ENCODE results near the gene RYR3.

The RYR3 gene

GRCh38 chr15:33782966-33783365 lies 472.2 kb downstream of the RYR3 start:
- Histone ChIP-seq H3K27ac (ENCODE audit: low read length) (no peak overlapping the region), H3K36me3 (ENCODE audit: control insufficient read depth in 2 of 2, insufficient read depth in 2 of 2, low read length in 2 of 2) (peaks cover 21 to 23% of the 10 kb centered on the region in 2 donors), H3K4me3 (ENCODE audit: low read length in 2 of 2) (no peak overlapping the region), H3K9ac (ENCODE audit: low read length in 2 of 2) (no peak overlapping the region), H3K9me3 (ENCODE audit: control insufficient read depth in 2 of 2, low read length in 2 of 2) (no peaks in the 10 kb centered on the region), H3K4me1 (ENCODE audit: control insufficient read depth, insufficient read depth, low read length) (no peaks in the 10 kb centered on the region), H3K27me3 (ENCODE audit: control insufficient read depth in 1 of 2, insufficient read depth in 2 of 2, low read length in 2 of 2) (no peaks in the 10 kb centered on the region)

- Histone ChIP-seq H3K9ac (ENCODE audit: low read length in 2 of 2) (no peak overlapping the region), H3K36me3 (ENCODE audit: control insufficient read depth in 2 of 2, insufficient read depth in 2 of 2, low read length in 2 of 2) (peaks cover 15 to 19% of the 10 kb centered on the region in 2 donors), H3K4me3 (ENCODE audit: low read length in 2 of 2) (no peak overlapping the region), H3K27ac (ENCODE audit: low read length) (no peak overlapping the region), H3K27me3 (ENCODE audit: control insufficient read depth in 1 of 2, insufficient read depth in 2 of 2, low read length in 2 of 2) (no peaks in the 10 kb centered on the region), H3K9me3 (ENCODE audit: control insufficient read depth in 2 of 2, low read length in 2 of 2) (no peaks in the 10 kb centered on the region), H3K4me1 (ENCODE audit: control insufficient read depth, insufficient read depth, low read length) (no peaks in the 10 kb centered on the region)
Observed at GRCh38 chr15:33785366-33785765, 474.6 kb downstream of the RYR3 start.

GRCh38 chr15:33788906-33789540 lies 478.3 kb downstream of the RYR3 start:
- no peaks in the 10 kb centered on the region for H3K27me3 ChIP-seq (ENCODE audit: control insufficient read depth in 1 of 2, insufficient read depth in 2 of 2, low read length in 2 of 2)
- no peak overlapping the region for H3K27ac ChIP-seq (ENCODE audit: low read length)
- H3K4me1 ChIP-seq (ENCODE audit: control insufficient read depth, insufficient read depth, low read length): no peaks in the 10 kb centered on the region
- H3K9ac ChIP-seq (ENCODE audit: low read length in 2 of 2): no peak overlapping the region
- no peaks in the 10 kb centered on the region for H3K9me3 ChIP-seq (ENCODE audit: control insufficient read depth in 2 of 2, low read length in 2 of 2)
- no peak overlapping the region for H3K4me3 ChIP-seq (ENCODE audit: low read length in 2 of 2)
- peaks cover 4 to 9% of the 10 kb centered on the region in 2 donors for H3K36me3 ChIP-seq (ENCODE audit: control insufficient read depth in 2 of 2, insufficient read depth in 2 of 2, low read length in 2 of 2)

- H3K36me3 ChIP-seq (ENCODE audit: control insufficient read depth in 2 of 2, insufficient read depth in 2 of 2, low read length in 2 of 2): no peaks in the 10 kb centered on the region
- H3K4me1 ChIP-seq (ENCODE audit: control insufficient read depth, insufficient read depth, low read length): no peaks in the 10 kb centered on the region
- H3K27me3 ChIP-seq (ENCODE audit: control insufficient read depth in 1 of 2, insufficient read depth in 2 of 2, low read length in 2 of 2): no peaks in the 10 kb centered on the region
- no peak overlapping the region for H3K9ac ChIP-seq (ENCODE audit: low read length in 2 of 2)
- H3K4me3 ChIP-seq (ENCODE audit: low read length in 2 of 2): no peak overlapping the region
- no peaks in the 10 kb centered on the region for H3K9me3 ChIP-seq (ENCODE audit: control insufficient read depth in 2 of 2, low read length in 2 of 2)
- no peak overlapping the region for H3K27ac ChIP-seq (ENCODE audit: low read length)
Observed at GRCh38 chr15:33794453-33794852, 483.7 kb downstream of the RYR3 start.

- H3K9ac ChIP-seq (ENCODE audit: low read length in 2 of 2): no peak overlapping the region
- H3K9me3 ChIP-seq (ENCODE audit: control insufficient read depth in 2 of 2, low read length in 2 of 2): no peaks in the 10 kb centered on the region
- H3K27me3 ChIP-seq (ENCODE audit: control insufficient read depth in 1 of 2, insufficient read depth in 2 of 2, low read length in 2 of 2): no peaks in the 10 kb centered on the region
- H3K4me3 ChIP-seq (ENCODE audit: low read length in 2 of 2): no peak overlapping the region
- H3K36me3 ChIP-seq (ENCODE audit: control insufficient read depth in 2 of 2, insufficient read depth in 2 of 2, low read length in 2 of 2): no peaks in the 10 kb centered on the region
- no peaks in the 10 kb centered on the region for H3K4me1 ChIP-seq (ENCODE audit: control insufficient read depth, insufficient read depth, low read length)
- no peak overlapping the region for H3K27ac ChIP-seq (ENCODE audit: low read length)
Observed at GRCh38 chr15:33795070-33795469, 484.3 kb downstream of the RYR3 start.

GRCh38 chr15:33797651-33798050 lies 486.9 kb downstream of the RYR3 start:
- Histone ChIP-seq H3K4me1 (ENCODE audit: control insufficient read depth, insufficient read depth, low read length) (no peaks in the 10 kb centered on the region), H3K27me3 (ENCODE audit: control insufficient read depth in 1 of 2, insufficient read depth in 2 of 2, low read length in 2 of 2) (no peaks in the 10 kb centered on the region), H3K4me3 (ENCODE audit: low read length in 2 of 2) (no peak overlapping the region), H3K36me3 (ENCODE audit: control insufficient read depth in 2 of 2, insufficient read depth in 2 of 2, low read length in 2 of 2) (peaks cover 2 to 4% of the 10 kb centered on the region in 2 donors), H3K27ac (ENCODE audit: low read length) (no peak overlapping the region), H3K9me3 (ENCODE audit: control insufficient read depth in 2 of 2, low read length in 2 of 2) (no peaks in the 10 kb centered on the region), H3K9ac (ENCODE audit: low read length in 2 of 2) (no peak overlapping the region)

GRCh38 chr15:33801954-33802353 lies 491.2 kb downstream of the RYR3 start:
- Histone ChIP-seq H3K36me3 (ENCODE audit: control insufficient read depth in 2 of 2, insufficient read depth in 2 of 2, low read length in 2 of 2) (peaks cover 10% of the 10 kb centered on the region in 2 donors), H3K4me1 (ENCODE audit: control insufficient read depth, insufficient read depth, low read length) (no peaks in the 10 kb centered on the region), H3K9ac (ENCODE audit: low read length in 2 of 2) (no peak overlapping the region), H3K27ac (ENCODE audit: low read length) (no peak overlapping the region), H3K27me3 (ENCODE audit: control insufficient read depth in 1 of 2, insufficient read depth in 2 of 2, low read length in 2 of 2) (no peaks in the 10 kb centered on the region), H3K9me3 (ENCODE audit: control insufficient read depth in 2 of 2, low read length in 2 of 2) (no peaks in the 10 kb centered on the region), H3K4me3 (ENCODE audit: low read length in 2 of 2) (no peak overlapping the region)

GRCh38 chr15:33807665-33808064 lies 496.9 kb downstream of the RYR3 start:
- H3K4me3 ChIP-seq (ENCODE audit: low read length in 2 of 2): no peak overlapping the region
- peaks cover 10 to 18% of the 10 kb centered on the region in 2 donors for H3K36me3 ChIP-seq (ENCODE audit: control insufficient read depth in 2 of 2, insufficient read depth in 2 of 2, low read length in 2 of 2)
- no peak overlapping the region for H3K27ac ChIP-seq (ENCODE audit: low read length)
- no peaks in the 10 kb centered on the region for H3K27me3 ChIP-seq (ENCODE audit: control insufficient read depth in 1 of 2, insufficient read depth in 2 of 2, low read length in 2 of 2)
- no peaks in the 10 kb centered on the region for H3K9me3 ChIP-seq (ENCODE audit: control insufficient read depth in 2 of 2, low read length in 2 of 2)
- H3K4me1 ChIP-seq (ENCODE audit: control insufficient read depth, insufficient read depth, low read length): no peaks in the 10 kb centered on the region
- H3K9ac ChIP-seq (ENCODE audit: low read length in 2 of 2): no peak overlapping the region

GRCh38 chr15:33808720-33809457 lies 498.1 kb downstream of the RYR3 start:
- Histone ChIP-seq H3K27me3 (ENCODE audit: control insufficient read depth in 1 of 2, insufficient read depth in 2 of 2, low read length in 2 of 2) (no peaks in the 10 kb centered on the region), H3K4me3 (ENCODE audit: low read length in 2 of 2) (no peak overlapping the region), H3K36me3 (ENCODE audit: control insufficient read depth in 2 of 2, insufficient read depth in 2 of 2, low read length in 2 of 2) (peaks cover 7 to 19% of the 10 kb centered on the region in 2 donors), H3K27ac (ENCODE audit: low read length) (no peak overlapping the region), H3K9ac (ENCODE audit: low read length in 2 of 2) (no peak overlapping the region), H3K9me3 (ENCODE audit: control insufficient read depth in 2 of 2, low read length in 2 of 2) (no peaks in the 10 kb centered on the region), H3K4me1 (ENCODE audit: control insufficient read depth, insufficient read depth, low read length) (no peaks in the 10 kb centered on the region)

GRCh38 chr15:33810073-33810595 lies 499.4 kb downstream of the RYR3 start:
- Histone ChIP-seq H3K36me3 (ENCODE audit: control insufficient read depth in 2 of 2, insufficient read depth in 2 of 2, low read length in 2 of 2) (peaks cover 5 to 16% of the 10 kb centered on the region in 2 donors), H3K4me3 (ENCODE audit: low read length in 2 of 2) (no peak overlapping the region), H3K4me1 (ENCODE audit: control insufficient read depth, insufficient read depth, low read length) (no peaks in the 10 kb centered on the region), H3K27me3 (ENCODE audit: control insufficient read depth in 1 of 2, insufficient read depth in 2 of 2, low read length in 2 of 2) (no peaks in the 10 kb centered on the region), H3K9me3 (ENCODE audit: control insufficient read depth in 2 of 2, low read length in 2 of 2) (no peaks in the 10 kb centered on the region), H3K27ac (ENCODE audit: low read length) (no peak overlapping the region), H3K9ac (ENCODE audit: low read length in 2 of 2) (no peak overlapping the region)

GRCh38 chr15:33810806-33811205 lies 500.0 kb downstream of the RYR3 start:
- Histone ChIP-seq H3K4me1 (ENCODE audit: control insufficient read depth, insufficient read depth, low read length) (no peaks in the 10 kb centered on the region), H3K9me3 (ENCODE audit: control insufficient read depth in 2 of 2, low read length in 2 of 2) (no peaks in the 10 kb centered on the region), H3K27me3 (ENCODE audit: control insufficient read depth in 1 of 2, insufficient read depth in 2 of 2, low read length in 2 of 2) (no peaks in the 10 kb centered on the region), H3K4me3 (ENCODE audit: low read length in 2 of 2) (no peak overlapping the region), H3K27ac (ENCODE audit: low read length) (no peak overlapping the region), H3K9ac (ENCODE audit: low read length in 2 of 2) (no peak overlapping the region), H3K36me3 (ENCODE audit: control insufficient read depth in 2 of 2, insufficient read depth in 2 of 2, low read length in 2 of 2) (peaks cover 5 to 16% of the 10 kb centered on the region in 2 donors)

All from stomach smooth muscle (tissue), 2 donors.